ENCODE data around the gene GAS2.

DNA sequence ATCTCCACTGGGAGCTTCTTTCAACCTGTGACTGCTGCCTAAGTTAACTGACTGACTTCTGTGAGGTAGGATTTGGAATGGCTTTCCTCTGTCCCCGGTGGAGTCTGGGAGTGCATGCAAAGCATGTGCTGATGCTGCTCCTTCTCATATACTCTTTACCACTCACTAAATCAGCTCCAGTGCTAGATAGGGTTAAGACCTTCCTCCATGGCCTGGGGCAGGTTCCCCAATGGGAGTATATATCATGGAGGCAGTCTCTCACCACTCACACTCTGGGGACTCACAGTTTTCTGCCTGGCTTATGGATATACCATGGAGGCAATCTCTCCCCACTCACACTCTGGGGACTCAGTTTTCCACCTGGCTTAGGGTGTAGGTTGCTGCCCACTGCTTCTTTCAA lies 30.7 kb upstream of the GAS2 start:
- TF ChIP-seq YY1 (IDR thresholded peaks at IDR 0.05; ENCODE audit: insufficient read depth, insufficient read length) (no peak), ZNF274 (IDR thresholded peaks at IDR 0.05; ENCODE audit: low read depth, low read length) (no peak), SUZ12 (IDR thresholded peaks at IDR 0.05; ENCODE audit: extremely low read depth, insufficient read depth, insufficient read length) (no peak)
